Measurements from ENCODE around the gene TECPR2. TPM values are rescaled to one million over a fixed set of nuclear protein-coding genes. Genes with fewer than 3 reads are reported as not detected.
"Not testable (repeated sequence)": the region's sequence is repeated elsewhere in the genome, so short reads cannot be mapped to it uniquely, and the experiment has no call there.

The TECPR2 gene
- total and polyA plus RNA-seq, 10 of the 15 experiments (the other 5 are each of a cell fraction or from before 2014, with no cell fraction given) = 0.15 to 10.0 (median 3.0) TPM

DNA sequence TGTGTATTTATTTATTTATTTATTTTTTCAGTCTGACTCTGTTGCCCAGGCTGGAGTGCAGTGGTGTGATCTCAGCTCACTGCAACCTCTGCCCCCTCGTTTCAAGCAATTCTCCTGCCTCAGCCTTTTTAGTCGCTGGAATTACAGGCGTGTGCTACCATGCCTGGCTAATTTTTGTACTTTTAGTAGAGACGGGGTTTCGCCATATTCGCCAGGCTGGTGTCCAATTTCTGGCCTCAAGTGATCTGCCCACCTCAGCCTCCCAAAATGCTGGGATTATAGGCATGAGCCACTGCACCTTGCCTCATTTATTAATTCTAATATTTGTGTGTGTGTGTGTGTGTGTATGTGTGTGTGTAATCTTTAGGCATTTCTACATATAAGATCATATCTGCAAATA, 33.4 kb upstream of the TECPR2 start:
- 84% methylated on average over 6 of the region's 6 CpGs for WGBS (ENCODE audit: insufficient coverage, insufficient replicate concordance, low lambda C conversion rate, missing lambda C conversion rate)
- ATAC-seq; H3K27me3 ChIP-seq (replicated peaks in 1 of 2; ENCODE audit: control insufficient read depth in 2 of 2, insufficient read depth in 2 of 2, low read length in 1 of 2); H3K4me1 ChIP-seq (ENCODE audit: control insufficient read depth, insufficient read depth, low read length); SMC1A ChIA-PET (ENCODE audit: uncharacterized antibody, unreplicated experiment); FAIRE-seq; H3K27ac ChIP-seq (ENCODE audit: control insufficient read depth, insufficient read depth); H3K9me3 ChIP-seq (replicated peaks; ENCODE audit: control insufficient read depth, insufficient read depth, low read length); H3K36me3 ChIP-seq (ENCODE audit: control insufficient read depth in 2 of 2, insufficient read depth in 2 of 2, low read length in 1 of 2); BruUV-seq (replicated peaks); CTCF ChIA-PET; H2AFZ ChIP-seq (ENCODE audit: control insufficient read depth, low read depth, low read length); intact Hi-C loops (cut with micrococcal nuclease; ENCODE audit: unreplicated experiment); H4K20me1 ChIP-seq (ENCODE audit: control insufficient read depth, insufficient read depth); H3K79me2 ChIP-seq (ENCODE audit: control insufficient read depth, insufficient read depth, low read length); H3K9ac ChIP-seq (ENCODE audit: control insufficient read depth, insufficient read depth, low read length); DNase-seq (ENCODE audit: low read depth, low spot score); H3K4me2 ChIP-seq (ENCODE audit: control insufficient read depth, insufficient read depth); H3K4me3 ChIP-seq; in situ Hi-C loops (cut with MboI): not testable (repeated sequence)
- POLR2A ChIA-PET = interaction anchor here (1.1 kb wide), 1 partner anchor 62 kb away, joined by 3 read pairs; no protein-coding TSS in a partner anchor
- RAD21 ChIA-PET (ENCODE audit: unreplicated experiment) = interaction anchor here (0.6 kb wide), 1 partner anchor 254 kb away, joined by 3 read pairs; no protein-coding TSS in a partner anchor

DNA sequence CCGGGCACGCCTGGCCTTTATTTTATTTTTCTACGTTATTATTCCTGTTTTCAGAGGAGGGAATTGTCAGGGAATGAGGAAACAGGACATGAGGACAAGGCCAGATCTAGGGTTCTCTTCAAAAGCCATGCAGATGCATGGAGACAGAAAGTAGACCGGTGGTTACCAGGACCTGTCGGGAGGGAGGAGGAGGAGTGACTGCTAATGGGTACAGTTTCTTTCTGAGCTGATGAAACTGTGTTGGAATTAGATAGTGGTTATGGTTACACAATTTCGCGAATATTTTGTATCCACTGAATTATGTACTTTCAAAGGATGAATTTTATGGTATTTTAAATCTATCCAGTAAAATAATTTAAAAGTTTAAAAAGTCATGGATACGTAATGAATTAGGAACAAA, 31.9 kb upstream of the TECPR2 start:
- Histone ChIP-seq H3K27ac (ENCODE audit: control insufficient read depth, insufficient read depth) (no peak overlapping the region), H3K79me2 (ENCODE audit: control insufficient read depth, insufficient read depth, low read length) (no peaks in the 10 kb centered on the region), H3K4me1 (ENCODE audit: control insufficient read depth, insufficient read depth, low read length) (no peaks in the 10 kb centered on the region), H3K4me2 (ENCODE audit: control insufficient read depth, insufficient read depth) (no peak overlapping the region), H2AFZ (ENCODE audit: control insufficient read depth, low read depth, low read length) (no peak overlapping the region), H3K9ac (ENCODE audit: control insufficient read depth, insufficient read depth, low read length) (no peak overlapping the region), H3K27me3 (replicated peaks in 1 of 2; ENCODE audit: control insufficient read depth in 2 of 2, insufficient read depth in 2 of 2, low read length in 1 of 2) (no peaks in the 10 kb centered on the region), H3K9me3 (replicated peaks; ENCODE audit: control insufficient read depth, insufficient read depth, low read length) (no peaks in the 10 kb centered on the region), H3K36me3 (ENCODE audit: control insufficient read depth in 2 of 2, insufficient read depth in 2 of 2, low read length in 1 of 2) (peaks cover 0 to 3% of the 10 kb centered on the region in 2 experiments; a peak in 2 of 4 replicates), H4K20me1 (ENCODE audit: control insufficient read depth, insufficient read depth) (no peaks in the 10 kb centered on the region), H3K4me3 (no peak overlapping the region)
- over 99% methylated on average over 8 of the region's 8 CpGs for WGBS (ENCODE audit: insufficient coverage, insufficient replicate concordance, low lambda C conversion rate, missing lambda C conversion rate)
- ChIA-PET CTCF (no interaction called here), RAD21 (ENCODE audit: unreplicated experiment) (no interaction called here), SMC1A (ENCODE audit: uncharacterized antibody, unreplicated experiment) (no interaction called here), POLR2A (no interaction called here)
- ATAC-seq (no peak), FAIRE-seq (no peak), DNase-seq (ENCODE audit: low read depth, low spot score) (no peak)
- in situ Hi-C loops (cut with MboI) (no loop called here), intact Hi-C loops (cut with micrococcal nuclease; ENCODE audit: unreplicated experiment) (no loop called here)
- no TSS peak for BruUV-seq (replicated peaks)
- TF ChIP-seq EZH2 (IDR thresholded peaks at IDR 0.05; ENCODE audit: borderline replicate concordance, control insufficient read depth, low read depth, low read length) = no peak
- no peak for TF ChIP-seq MTA3 (IDR thresholded peaks at IDR 0.05; ENCODE audit: borderline replicate concordance, low read length)
- TF ChIP-seq ZNF274 (IDR thresholded peaks at IDR 0.05; ENCODE audit: insufficient read depth, insufficient read length) = no peak
- TF ChIP-seq RB1 (IDR thresholded peaks at IDR 0.05; ENCODE audit: borderline replicate concordance) = no peak
- TF ChIP-seq SUZ12 (IDR thresholded peaks at IDR 0.05; ENCODE audit: unreplicated experiment) = no peak
- TF ChIP-seq CBX5 (IDR thresholded peaks at IDR 0.05; ENCODE audit: low read depth) = no peak
- no peak for TF ChIP-seq NR2C1 (IDR thresholded peaks at IDR 0.05)
- no peak for TF ChIP-seq HDAC2 (IDR thresholded peaks at IDR 0.05)
- TF ChIP-seq NRF1 (conservative IDR thresholded peaks at IDR 0.05; ENCODE audit: low read depth, low read length) = no peak
- TF ChIP-seq, protein P1, sequence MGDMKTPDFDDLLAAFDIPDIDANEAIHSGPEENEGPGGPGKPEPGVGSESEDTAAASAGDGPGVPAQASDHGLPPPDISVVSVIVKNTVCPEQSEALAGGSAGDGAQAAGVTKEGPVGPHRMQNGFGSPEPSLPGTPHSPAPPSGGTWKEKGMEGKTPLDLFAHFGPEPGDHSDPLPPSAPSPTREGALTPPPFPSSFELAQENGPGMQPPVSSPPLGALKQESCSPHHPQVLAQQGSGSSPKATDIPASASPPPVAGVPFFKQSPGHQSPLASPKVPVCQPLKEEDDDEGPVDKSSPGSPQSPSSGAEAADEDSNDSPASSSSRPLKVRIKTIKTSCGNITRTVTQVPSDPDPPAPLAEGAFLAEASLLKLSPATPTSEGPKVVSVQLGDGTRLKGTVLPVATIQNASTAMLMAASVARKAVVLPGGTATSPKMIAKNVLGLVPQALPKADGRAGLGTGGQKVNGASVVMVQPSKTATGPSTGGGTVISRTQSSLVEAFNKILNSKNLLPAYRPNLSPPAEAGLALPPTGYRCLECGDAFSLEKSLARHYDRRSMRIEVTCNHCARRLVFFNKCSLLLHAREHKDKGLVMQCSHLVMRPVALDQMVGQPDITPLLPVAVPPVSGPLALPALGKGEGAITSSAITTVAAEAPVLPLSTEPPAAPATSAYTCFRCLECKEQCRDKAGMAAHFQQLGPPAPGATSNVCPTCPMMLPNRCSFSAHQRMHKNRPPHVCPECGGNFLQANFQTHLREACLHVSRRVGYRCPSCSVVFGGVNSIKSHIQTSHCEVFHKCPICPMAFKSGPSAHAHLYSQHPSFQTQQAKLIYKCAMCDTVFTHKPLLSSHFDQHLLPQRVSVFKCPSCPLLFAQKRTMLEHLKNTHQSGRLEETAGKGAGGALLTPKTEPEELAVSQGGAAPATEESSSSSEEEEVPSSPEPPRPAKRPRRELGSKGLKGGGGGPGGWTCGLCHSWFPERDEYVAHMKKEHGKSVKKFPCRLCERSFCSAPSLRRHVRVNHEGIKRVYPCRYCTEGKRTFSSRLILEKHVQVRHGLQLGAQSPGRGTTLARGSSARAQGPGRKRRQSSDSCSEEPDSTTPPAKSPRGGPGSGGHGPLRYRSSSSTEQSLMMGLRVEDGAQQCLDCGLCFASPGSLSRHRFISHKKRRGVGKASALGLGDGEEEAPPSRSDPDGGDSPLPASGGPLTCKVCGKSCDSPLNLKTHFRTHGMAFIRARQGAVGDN (IDR thresholded peaks at IDR 0.05) = no peak
- TF ChIP-seq NFXL1 (IDR thresholded peaks at IDR 0.05; ENCODE audit: borderline replicate concordance) = no peak
- no peak for TF ChIP-seq KAT2A (conservative IDR thresholded peaks at IDR 0.05; ENCODE audit: control insufficient read depth, low read depth, low read length)
- TF ChIP-seq STAT3 (IDR thresholded peaks at IDR 0.05; ENCODE audit: low read depth, low read length) = no peak
- TF ChIP-seq ELK1 (IDR thresholded peaks at IDR 0.05; ENCODE audit: low read depth, low read length) = no peak
- no peak for TF ChIP-seq KLF5 (IDR thresholded peaks at IDR 0.05; ENCODE audit: partially characterized antibody)

Data from GM12878 (cell line).